ENCODE measurements around the gene STX7. TPM values are rescaled to one million over a fixed set of nuclear protein-coding genes. Genes with fewer than 3 reads are reported as not detected.
A peak's percentile ranks its signal among the peaks of the same experiment; 100 is the strongest.
"Not testable (repeated sequence)": the region's sequence is repeated elsewhere in the genome, so short reads cannot be mapped to it uniquely, and the experiment has no call there.

The STX7 gene
- 27.8 and 35.4 TPM in 2 replicates for total RNA-seq (ENCODE audit: low replicate concordance)

GRCh38 chr6:132512638-132513632 lies at the start of gene STX7:
Gene STX7, minus strand, starts transcription at chr6:132513116. Its CDS starts 9,586 bp downstream, at chr6:132503530.
- Histone ChIP-seq H3K27ac (no peak within 1 kb of the TSS), H3K79me2 (ENCODE audit: low read depth) (peaks cover 45% of the 10 kb centered on the region), H3K4me3 (peak within 1 kb of the TSS; percentile 75), H4K20me1 (ENCODE audit: low read depth) (peaks cover 13% of the 10 kb centered on the region), H3K4me2 (peak within 1 kb of the TSS; percentile 78), H3K4me1 (peaks cover 13% of the 10 kb centered on the region), H3K9ac (peak within 1 kb of the TSS; percentile 23), H3K27me3 (peaks cover 13% of the 10 kb centered on the region), H2AFZ (replicated peaks) (peak within 1 kb of the TSS; percentile 93), H3K36me3 (no peaks in the 10 kb centered on the region), H3F3A (ENCODE audit: low read depth) (no peaks in the 10 kb centered on the region), H3K9me3 (ENCODE audit: low read depth) (no peaks in the 10 kb centered on the region)
- Mint-ChIP-seq H3K27me3 (ENCODE audit: insufficient read depth, low read depth) (peaks cover 6% of the 10 kb centered on the region), H3K27ac (peak within 1 kb of the TSS; percentile 11), H3K9me3 (no peaks in the 10 kb centered on the region), H3K4me1 (peaks cover 17% of the 10 kb centered on the region), H3K4me3 (peak within 1 kb of the TSS; percentile 97), H3K36me3 (peaks cover 2% of the 10 kb centered on the region)
- DNase-seq (ENCODE audit: low spot score): peak; percentile 96
- TF ChIP-seq EZH2 (IDR thresholded peaks at IDR 0.05) (no peak), CTCF (IDR thresholded peaks at IDR 0.05) (no peak), EZH2phosphoT487 (IDR thresholded peaks at IDR 0.05) (no peak)

GRCh38 chr6:132560087-132560486 lies 47.2 kb upstream of the STX7 start:
- not testable (repeated sequence) for H3F3A ChIP-seq (ENCODE audit: low read depth); H3K27me3 Mint-ChIP-seq (ENCODE audit: insufficient read depth, low read depth); H3K4me1 Mint-ChIP-seq; H3K27me3 ChIP-seq; H3K4me2 ChIP-seq; H4K20me1 ChIP-seq (ENCODE audit: low read depth); H3K27ac Mint-ChIP-seq; H3K36me3 Mint-ChIP-seq; H2AFZ ChIP-seq (replicated peaks); H3K79me2 ChIP-seq (ENCODE audit: low read depth); H3K27ac ChIP-seq; H3K36me3 ChIP-seq; H3K4me3 ChIP-seq; H3K4me3 Mint-ChIP-seq; H3K9ac ChIP-seq; DNase-seq (ENCODE audit: low spot score); H3K9me3 Mint-ChIP-seq; H3K4me1 ChIP-seq; H3K9me3 ChIP-seq (ENCODE audit: low read depth)

GRCh38 chr6:132552372-132552771 lies 39.5 kb upstream of the STX7 start, which contains the start of gene TAAR8:
Gene TAAR8, plus strand, starts transcription at chr6:132552672. Its CDS starts 21 bp downstream, at chr6:132552693.
- peaks cover 14% of the 10 kb centered on the region for H3K4me1 Mint-ChIP-seq
- Histone ChIP-seq H3K4me3 (no peak within 1 kb of the TSS), H3K4me1 (peaks cover 3% of the 10 kb centered on the region), H4K20me1 (ENCODE audit: low read depth) (no peaks in the 10 kb centered on the region), H3K9me3 (ENCODE audit: low read depth) (no peaks in the 10 kb centered on the region), H3K27me3 (no peaks in the 10 kb centered on the region), H3K79me2 (ENCODE audit: low read depth) (no peaks in the 10 kb centered on the region), H3F3A (ENCODE audit: low read depth) (no peaks in the 10 kb centered on the region), H3K27ac (no peak within 1 kb of the TSS), H3K36me3 (no peaks in the 10 kb centered on the region), H3K4me2 (no peak within 1 kb of the TSS), H3K9ac (no peak within 1 kb of the TSS), H2AFZ (replicated peaks) (no peak within 1 kb of the TSS)
- H3K27me3 Mint-ChIP-seq (ENCODE audit: insufficient read depth, low read depth): peaks cover 3% of the 10 kb centered on the region
- no peak within 1 kb of the TSS for H3K4me3 Mint-ChIP-seq
- no peak within 1 kb of the TSS for H3K27ac Mint-ChIP-seq
- DNase-seq (ENCODE audit: low spot score): no peak
- TF ChIP-seq EZH2phosphoT487 (IDR thresholded peaks at IDR 0.05): no peak
- no peak for TF ChIP-seq EZH2 (IDR thresholded peaks at IDR 0.05)
- no peak for TF ChIP-seq CTCF (IDR thresholded peaks at IDR 0.05)
- no peaks in the 10 kb centered on the region for H3K36me3 Mint-ChIP-seq
- H3K9me3 Mint-ChIP-seq: no peaks in the 10 kb centered on the region

GRCh38 chr6:132551214-132551613 lies 38.3 kb upstream of the STX7 start:
- Histone ChIP-seq H3K9ac (no peak overlapping the region), H3K27ac (no peak overlapping the region), H3K36me3 (no peaks in the 10 kb centered on the region), H3K4me2 (no peak overlapping the region), H4K20me1 (ENCODE audit: low read depth) (no peaks in the 10 kb centered on the region), H3K4me1 (peaks cover 3% of the 10 kb centered on the region), H3K79me2 (ENCODE audit: low read depth) (no peaks in the 10 kb centered on the region), H3F3A (ENCODE audit: low read depth) (no peaks in the 10 kb centered on the region), H3K4me3 (no peak overlapping the region), H3K27me3 (no peaks in the 10 kb centered on the region), H2AFZ (replicated peaks) (no peak overlapping the region), H3K9me3 (ENCODE audit: low read depth) (no peaks in the 10 kb centered on the region)
- no peak for TF ChIP-seq EZH2phosphoT487 (IDR thresholded peaks at IDR 0.05)
- no peak for TF ChIP-seq CTCF (IDR thresholded peaks at IDR 0.05)
- TF ChIP-seq EZH2 (IDR thresholded peaks at IDR 0.05): no peak
- no peak for DNase-seq (ENCODE audit: low spot score)
- peaks cover 14% of the 10 kb centered on the region for H3K4me1 Mint-ChIP-seq
- H3K4me3 Mint-ChIP-seq: no peak overlapping the region
- H3K27me3 Mint-ChIP-seq (ENCODE audit: insufficient read depth, low read depth): peaks cover 5% of the 10 kb centered on the region
- H3K9me3 Mint-ChIP-seq: no peaks in the 10 kb centered on the region
- H3K27ac Mint-ChIP-seq: no peak overlapping the region
- H3K36me3 Mint-ChIP-seq: no peaks in the 10 kb centered on the region

Measured in neural progenitor cell (in vitro differentiated cells).